Measurements from ENCODE around the gene GTF3C5. TPM values are rescaled to one million over a fixed set of nuclear protein-coding genes. Genes with fewer than 3 reads are reported as not detected.
"Not testable (repeated sequence)": the region's sequence is repeated elsewhere in the genome, so short reads cannot be mapped to it uniquely, and the experiment has no call there.

The GTF3C5 gene
- polyA plus RNA-seq, 4 donors: 61.3 to 85.1 (median 67.9) TPM

DNA sequence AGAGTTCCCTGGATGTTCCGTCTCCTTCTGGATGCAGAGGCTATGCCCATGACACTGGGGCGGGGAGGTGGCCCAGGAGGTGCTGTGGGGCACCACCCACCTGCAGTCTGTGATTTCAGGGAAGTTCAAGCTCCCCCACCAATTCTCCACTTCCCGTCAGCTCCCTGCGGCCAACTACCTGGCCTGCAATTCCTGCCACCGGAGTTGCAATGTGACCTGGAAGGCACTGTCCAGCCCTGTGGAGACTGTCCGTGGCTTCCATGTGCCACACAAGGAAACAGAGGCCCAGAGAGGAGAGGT, 35.7 kb upstream of the GTF3C5 start:
- no peak for DNase-seq (ENCODE audit: low read depth in 4 of 4, low spot score in 2 of 4)

DNA sequence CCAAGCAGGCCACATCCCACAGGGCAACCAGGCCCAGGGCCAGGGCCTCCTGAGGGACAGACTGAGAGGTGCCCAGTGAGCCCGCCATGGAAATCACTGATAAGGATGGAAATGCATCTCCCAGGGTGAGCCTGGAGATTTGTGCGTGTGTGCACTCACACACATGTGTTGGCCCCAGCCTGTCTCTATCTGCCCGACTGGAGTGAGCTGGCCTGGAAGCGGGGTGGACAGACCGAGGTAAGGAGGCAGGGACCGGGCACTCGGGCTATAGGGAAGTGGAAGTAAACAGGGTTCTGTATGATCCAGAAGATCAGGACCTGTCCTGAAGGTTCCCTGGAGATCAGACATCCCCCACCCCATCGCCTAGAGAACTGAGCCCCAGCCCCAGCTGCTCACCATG, 34.9 kb upstream of the GTF3C5 start:
- no peak for DNase-seq (ENCODE audit: low read depth in 4 of 4, low spot score in 2 of 4)

DNA sequence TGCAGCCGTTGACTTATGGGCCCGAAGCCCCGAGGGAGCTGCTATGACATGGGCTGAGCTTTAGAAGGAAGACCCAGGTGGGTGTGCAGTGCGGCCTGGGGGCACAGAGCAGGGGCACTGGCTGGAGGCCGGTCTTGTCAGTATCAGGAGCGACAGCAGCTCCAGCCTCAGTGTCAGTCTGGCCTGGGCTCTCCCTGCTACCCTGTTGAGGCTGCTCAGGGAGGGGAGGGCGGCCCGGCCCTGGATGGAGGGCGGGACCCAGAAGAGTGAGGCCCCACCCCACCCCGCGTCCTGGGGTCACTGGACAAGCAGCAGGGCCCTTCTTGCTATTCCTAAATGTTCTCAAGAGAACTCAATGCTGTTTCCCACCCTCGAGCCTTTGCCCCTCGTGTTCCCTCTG, 34.3 kb upstream of the GTF3C5 start:
- DNase-seq (ENCODE audit: low read depth in 4 of 4, low spot score in 2 of 4): no peak

DNA sequence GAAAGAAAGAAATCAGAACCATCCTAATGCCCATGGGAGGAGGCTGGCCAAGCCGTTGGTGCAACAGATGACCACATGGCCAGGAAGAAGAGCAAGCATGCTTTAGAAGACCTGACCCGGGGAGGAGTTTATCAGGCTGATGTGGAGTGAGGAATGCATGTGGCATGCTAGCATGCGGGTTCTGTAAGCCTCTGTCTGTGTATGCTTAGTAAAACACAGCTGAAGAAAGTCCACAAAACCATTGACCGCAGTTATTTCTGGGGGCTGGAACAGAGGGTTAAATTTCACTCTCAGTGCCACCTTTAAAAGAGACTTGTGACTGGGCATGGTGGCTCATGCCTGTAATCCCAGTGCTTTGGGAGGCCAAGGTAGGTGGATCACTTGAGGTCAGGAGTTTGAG, 33.2 kb upstream of the GTF3C5 start:
- no peak for DNase-seq (ENCODE audit: low read depth in 4 of 4, low spot score in 2 of 4)

DNA sequence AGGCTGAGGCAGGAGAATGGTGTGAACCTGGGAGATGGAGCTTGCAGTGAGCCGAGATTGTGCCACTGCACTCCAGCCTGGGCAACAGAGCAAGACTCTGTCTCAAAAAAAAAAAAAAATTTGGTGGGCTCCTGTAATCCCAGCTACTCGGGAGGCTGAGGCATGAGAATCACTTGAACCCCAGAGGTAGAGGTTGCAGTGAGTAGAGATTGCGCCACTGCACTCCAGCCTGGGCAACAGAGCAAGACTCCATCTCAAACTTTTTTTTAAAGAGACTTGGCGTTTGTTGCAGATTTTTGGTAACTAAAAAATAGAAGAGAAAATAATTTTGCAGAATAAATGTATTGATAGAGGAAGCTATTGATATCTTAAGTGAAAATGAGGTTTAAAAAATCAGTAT, 32.6 kb upstream of the GTF3C5 start:
- DNase-seq (ENCODE audit: low read depth in 4 of 4, low spot score in 2 of 4): not testable (repeated sequence)

DNA sequence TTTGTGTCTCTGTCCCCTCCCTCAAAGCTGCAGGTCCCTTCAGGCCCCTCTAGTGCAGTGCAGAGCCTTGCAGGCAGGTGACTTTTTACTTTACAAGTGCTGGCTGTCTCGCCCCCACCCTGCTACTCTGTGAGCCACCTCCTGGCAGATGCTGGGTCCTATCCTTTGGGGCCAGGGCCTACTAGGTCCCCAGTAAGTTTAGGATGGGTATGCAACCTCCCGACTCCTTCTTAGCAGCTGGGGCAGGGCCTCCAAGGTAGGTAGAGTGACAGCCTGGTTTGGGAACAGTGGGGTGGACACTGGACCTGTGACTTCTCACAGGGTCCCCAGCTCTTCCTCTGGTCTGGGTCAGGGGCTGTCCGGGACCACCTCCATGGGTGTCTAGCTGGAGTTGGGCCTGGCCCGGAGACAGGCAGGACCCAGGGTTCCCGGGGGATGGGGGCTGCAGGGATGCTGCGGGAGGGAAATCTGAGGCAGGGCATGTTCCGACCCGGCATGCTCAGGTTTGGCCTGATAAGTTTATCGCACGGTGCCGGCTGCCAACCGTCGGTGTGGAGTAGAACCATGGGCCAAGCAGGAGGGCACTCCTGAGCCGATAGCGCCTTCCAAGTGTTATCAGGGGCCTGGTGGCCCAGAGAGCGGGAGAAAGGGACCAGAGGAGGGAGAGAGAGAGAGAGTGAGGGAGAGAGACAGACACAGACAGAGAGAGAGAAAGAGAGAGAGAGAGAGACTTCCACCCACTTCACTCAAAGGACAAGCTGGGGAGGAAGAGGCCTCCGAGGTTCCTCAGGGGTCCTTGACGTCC, 31.8 kb upstream of the GTF3C5 start:
- DNase-seq (ENCODE audit: low read depth in 4 of 4, low spot score in 2 of 4): no peak

DNA sequence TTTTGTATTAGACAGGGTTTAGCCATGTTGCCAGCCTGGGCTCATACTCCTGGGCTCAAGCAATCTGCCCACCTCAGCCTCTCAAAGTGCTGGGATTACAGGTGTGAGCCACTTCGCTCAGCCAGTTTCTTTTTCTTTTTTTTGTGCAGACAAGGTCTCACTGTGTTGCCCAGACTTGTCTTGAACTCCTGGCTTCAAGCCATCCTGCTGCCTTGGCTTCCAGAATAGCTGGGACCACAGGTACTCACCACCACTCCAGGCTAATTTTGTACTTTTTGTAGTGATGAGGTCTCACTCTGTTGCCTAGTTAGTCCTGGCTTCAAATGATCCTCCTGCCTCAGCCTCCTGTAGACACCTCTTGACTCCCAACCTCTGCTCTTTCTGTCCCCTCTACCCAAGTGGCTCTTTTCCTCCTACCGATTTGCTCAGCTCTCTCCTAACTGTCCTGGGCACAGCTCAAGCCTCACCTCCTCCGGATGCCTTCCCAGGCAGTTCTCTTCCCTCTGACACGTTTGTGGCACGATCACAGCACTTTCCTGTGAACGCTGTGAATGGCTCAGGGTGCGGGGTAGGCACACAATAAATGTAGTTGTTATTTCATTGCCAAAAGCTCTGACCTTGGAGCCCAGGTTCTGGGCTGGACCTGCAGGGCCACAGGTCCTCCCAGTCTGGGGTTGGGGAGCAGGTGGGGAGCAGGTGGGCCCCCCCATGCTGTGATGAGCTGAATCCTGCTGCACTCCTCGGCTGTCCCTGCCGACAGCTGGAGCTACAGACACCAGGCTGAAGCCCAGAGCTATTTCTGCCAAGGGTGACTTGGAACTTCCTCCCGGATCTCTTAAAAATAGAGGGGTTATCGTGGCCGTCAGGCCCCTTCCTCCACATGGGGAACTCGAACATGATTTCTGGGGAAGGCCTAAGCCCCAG, 28.4 kb upstream of the GTF3C5 start:
- DNase-seq (ENCODE audit: low read depth in 4 of 4, low spot score in 2 of 4): no peak

DNA sequence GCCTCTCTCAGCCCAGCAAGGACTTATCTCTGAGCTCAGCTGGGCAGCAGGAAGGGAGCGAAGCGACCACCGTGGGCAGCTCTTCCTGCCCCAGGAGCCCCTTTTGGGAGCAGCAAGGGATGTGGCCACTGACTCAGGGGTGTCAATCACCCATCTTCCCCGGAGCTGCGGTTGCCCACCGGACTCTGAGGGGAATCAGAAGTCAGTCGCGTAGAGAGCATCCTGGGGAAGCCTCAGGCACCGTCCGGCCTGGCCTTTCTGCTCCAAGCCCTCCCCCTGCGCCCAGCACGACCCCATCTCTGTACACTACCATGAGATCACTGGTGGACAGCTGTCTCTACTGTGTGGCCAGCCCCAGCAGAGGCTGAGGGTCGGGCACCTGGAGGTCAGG, 27.7 kb upstream of the GTF3C5 start:
- DNase-seq (ENCODE audit: low read depth in 4 of 4, low spot score in 2 of 4): no peak

DNA sequence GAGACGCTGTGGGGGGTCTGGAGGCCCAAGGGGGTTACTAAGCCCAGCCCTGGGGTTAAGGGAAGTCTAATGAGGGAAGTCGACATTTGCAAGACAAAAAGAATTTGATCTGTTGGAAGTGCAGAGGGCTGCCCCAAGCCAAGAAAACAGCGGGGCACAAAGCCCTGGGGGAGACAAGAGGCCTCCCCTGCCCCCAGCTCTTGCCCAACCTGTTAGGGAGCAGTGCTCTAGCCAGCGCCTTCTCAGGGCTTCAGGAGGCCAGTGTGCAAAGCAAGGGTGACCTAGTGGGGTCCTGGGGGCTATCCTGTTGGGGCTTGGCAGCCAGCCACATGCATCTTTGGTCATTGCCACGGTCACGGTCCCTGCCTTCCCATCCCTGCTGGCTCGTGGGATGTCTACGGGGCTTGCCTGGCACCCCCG, 27.1 kb upstream of the GTF3C5 start:
- DNase-seq (ENCODE audit: low read depth in 4 of 4, low spot score in 2 of 4): no peak

DNA sequence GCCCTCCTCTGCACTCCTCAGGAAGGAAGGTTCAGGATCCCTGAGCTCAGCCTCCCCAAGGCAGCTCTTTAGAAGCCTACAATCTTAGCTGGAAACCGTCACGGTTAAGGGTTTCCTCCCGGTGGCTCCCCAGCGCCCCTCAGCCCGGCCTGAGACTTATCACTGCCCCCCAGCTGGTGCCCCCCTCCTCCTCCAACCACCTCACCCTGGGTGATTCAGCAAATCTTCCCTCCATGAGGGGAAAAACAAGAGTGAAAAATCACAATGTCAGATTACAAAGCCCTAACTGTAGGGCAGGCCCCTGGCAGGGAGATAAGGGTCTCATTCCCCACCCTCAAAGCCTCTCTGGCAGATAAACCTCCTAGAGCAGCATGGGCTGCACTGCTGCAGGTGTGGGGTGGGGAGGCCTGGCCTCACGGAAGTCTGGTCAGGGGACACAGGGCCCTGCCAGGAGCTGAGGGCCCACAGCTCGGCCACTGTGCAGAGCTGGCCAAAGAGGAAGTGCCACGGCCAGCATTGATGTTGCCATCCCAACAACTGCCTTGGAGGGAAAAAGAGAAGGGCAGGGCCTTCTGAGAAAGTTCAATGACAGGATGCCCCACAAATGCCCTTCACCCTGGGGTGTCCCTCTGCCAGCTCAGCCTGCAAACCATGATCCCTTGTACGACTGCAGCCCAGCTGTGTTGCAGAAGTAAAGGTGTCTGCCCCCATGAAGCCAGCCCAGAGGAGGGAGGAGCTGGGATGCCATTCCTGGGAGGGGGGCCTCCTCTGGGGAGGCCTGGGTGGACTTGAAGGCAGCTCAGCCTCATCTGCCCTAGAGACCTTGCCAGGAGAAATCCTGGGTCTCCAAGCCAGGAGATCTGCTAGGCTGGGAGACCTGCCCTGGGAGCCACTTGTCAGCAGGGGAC, 26.5 kb upstream of the GTF3C5 start:
- no peak for DNase-seq (ENCODE audit: low read depth in 4 of 4, low spot score in 2 of 4)

DNA sequence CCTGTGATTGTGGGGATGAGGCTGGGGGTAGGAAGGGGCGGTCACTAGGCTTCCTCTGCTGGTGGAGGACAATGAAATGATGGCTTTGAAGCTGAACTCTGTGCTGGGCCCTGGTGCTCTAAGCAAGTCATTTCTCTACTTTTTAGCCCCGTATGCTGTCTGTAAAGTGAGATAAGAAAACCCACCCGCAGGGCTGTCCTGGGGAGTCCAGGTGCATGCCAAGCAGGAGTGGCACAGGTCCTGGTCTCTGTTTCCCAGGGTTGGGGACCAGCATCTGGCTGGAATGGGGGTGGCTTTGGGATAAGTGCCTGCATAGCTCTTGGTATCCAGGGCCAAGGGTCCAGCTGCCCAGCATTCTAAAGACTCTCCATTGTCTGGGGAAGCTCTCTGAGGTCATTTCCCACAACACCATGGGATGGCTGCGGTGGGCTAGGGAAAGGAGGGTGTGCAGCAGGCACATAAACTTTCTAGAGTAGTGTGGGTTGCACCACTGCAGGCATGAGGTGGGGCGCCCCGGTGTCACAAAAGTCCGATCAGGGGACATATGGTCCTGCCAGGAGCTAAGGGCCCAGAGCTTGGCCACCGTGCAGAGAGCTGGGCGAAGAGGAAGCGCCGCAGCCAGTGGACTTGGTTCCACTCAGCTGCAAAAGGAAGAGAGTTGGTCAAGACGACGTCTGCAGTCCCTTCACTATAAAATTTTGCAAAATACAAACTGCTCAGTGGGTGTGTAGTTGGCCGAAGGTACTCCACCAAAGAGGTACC, 25.6 kb upstream of the GTF3C5 start:
- DNase-seq (ENCODE audit: low read depth in 4 of 4, low spot score in 2 of 4): no peak

DNA sequence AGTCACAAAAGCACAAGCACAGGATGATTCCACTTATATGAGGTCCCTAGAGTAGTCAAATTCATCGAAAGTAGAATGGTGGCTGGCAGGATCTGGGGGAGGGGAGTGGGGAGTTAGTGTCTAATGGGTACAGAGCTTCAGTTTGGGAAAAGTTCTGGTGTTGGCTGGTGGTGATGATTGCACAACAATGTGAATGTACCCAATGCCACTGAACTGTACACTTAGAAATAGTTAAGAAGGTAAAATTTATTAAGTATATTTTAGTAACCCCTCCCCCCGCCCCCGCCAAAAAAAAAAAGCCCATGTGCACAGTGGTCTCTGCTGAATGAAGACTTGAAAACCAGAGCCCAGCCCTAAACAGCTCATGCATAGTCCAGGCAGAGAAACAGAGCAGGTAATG, 24.8 kb upstream of the GTF3C5 start:
- no peak for DNase-seq (ENCODE audit: low read depth in 4 of 4, low spot score in 2 of 4)

DNA sequence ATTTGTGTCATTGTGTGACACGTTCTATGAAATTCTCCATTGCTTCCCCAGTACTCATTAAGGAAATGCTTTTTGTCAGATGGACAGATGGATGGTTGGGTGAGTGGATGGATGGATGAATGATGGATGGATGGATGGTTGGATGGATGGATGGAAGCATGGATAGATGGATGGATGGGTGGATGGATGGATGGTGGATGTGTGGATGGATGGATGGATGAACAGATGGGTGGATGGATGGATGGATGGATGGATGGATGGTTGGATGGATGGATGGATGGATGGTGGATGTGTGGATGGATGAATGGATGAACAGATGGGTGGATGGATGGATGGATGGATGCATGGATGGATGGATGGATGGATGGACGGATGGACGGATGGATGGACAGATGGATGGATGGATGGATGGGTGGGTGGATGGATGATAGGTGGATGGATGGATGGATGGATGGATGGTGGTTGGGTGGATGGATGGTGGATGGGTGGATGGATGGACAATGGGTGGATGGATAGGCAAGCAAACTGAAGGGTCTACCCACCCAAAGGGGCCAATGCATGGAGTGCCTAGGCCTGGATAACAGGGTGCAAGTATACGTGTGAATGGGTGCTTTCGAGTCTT, 24.0 kb upstream of the GTF3C5 start:
- no peak for DNase-seq (ENCODE audit: low read depth in 4 of 4, low spot score in 2 of 4)

DNA sequence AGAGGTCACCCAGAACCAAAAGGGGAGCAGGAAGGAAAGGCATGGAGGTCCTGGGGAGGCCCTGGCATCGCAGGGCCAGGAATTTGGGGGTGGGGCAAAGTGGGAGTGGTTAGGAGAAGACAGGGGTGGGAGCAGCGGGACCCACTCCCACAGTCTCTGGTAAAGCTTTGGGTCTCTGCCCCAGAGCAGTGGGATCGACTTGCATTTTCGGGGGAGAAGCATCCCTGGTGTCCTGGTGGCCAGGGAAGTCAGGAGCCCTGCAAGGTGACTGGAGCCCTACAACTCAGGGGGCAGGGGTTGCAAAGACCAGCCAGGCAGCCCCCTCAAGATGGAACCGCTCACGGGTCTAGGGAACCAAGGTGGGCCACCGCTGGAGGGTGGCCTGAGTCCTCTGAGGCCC, 22.4 kb upstream of the GTF3C5 start:
- no peak for DNase-seq (ENCODE audit: low read depth in 4 of 4, low spot score in 2 of 4)

DNA sequence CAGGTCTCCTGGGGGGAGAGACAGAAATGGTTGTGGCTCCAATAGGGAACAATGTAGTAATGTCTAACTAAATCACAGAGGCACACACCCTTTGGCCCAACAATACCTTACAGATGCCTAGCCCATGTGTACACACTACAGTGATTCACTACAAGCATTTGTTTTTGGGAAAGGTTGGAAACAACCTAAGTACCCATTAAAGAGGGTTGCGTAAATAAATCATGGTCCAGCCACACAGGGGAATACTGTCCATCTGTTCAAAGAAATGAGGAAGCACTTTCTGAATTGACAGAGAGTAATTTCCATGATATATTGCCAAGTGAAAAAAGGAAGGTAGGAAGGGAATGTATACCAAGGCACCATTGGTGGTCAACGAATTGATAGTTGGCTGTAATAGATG, 22.0 kb upstream of the GTF3C5 start:
- DNase-seq (ENCODE audit: low read depth in 4 of 4, low spot score in 2 of 4): no peak

DNA sequence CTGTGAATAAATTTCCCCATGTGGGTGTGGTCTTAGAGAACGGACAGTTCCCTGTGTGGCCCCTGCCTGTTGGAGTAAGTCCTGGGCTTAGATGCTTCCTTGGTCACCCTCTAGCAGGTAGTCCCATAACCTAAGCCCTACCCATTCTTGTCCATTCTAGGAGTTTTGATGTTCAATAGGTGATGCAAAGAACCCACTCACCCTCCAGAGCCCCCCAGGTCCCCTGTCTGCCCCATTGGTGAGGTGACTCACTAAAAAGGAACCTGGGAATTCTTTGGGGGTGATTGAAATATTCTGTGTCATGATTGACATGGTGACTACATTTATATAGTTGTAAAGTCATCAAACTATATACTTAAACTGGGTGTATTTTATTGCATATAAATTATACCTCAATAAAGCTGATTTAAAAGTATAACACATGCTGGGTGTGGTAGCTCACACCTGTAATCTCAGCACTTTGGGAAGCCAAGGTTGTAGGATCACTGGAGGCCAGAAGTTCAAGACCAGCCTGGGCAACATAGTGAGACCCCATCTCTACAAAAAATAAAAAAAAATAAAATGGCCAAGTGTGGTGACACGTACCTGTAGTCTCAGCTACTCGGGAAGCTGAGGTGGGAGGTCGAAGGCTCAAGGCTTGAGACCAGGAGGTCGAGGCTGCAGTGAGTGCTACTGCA, 20.8 kb upstream of the GTF3C5 start:
- no peak for DNase-seq (ENCODE audit: low read depth in 4 of 4, low spot score in 2 of 4)

DNA sequence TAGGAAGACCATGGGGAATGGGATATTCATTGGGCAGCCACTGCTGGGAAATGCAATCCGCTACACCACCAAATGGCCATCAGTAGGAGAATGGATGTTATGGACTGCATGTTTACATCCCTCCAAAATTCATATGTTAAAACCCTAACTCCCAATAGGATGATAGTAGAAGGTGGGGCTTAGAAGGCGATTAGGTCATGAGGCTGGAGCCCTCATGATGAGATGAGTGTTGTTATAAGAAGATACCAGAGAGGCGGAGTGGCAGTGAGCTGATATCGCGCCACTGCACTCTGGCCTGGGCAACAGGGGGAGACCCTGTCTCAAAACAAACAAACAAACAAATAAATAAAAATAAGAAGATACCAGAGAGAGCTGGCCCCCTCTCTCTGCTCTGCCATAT, 16.1 kb upstream of the GTF3C5 start:
- no peak for DNase-seq (ENCODE audit: low read depth in 4 of 4, low spot score in 2 of 4)

DNA sequence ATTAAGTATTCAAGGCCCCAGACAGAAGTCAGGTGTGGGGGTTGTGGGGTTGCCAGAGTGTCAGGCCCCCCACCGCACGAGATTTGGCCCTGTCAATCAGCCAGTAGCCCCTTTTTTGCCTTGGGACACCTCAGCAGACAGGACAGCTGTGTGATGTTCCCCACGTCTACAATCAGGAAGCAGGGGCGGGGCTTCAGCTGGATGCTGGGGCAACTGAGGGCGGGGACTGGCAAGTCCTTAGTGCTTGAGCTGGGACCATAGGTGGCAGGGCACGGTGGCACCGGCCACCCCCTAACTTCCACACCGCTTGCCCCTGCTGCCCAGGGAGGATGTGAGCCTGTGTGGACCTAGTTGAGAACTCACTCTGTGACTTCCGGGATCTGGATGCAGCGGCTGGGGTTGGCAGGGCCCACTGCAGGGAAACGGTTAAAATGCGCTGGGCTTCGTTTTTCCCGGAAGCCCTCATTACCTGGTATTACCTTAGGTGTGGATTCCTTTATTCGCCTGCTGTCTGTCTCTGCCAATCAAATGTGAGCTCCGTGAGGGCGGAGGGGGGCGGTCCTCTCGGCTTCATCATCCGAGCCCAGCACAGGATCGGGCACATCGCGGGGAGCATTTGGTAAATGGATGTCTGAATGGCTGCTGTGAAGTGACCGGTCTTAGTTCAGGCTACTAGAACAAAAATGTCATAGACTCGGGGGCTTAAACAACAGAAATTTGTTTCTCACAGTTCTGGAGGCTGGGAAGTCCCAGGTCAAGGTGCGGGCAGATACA, 7.5 kb upstream of the GTF3C5 start:
- DNase-seq (ENCODE audit: low read depth in 4 of 4, low spot score in 2 of 4): no peak

DNA sequence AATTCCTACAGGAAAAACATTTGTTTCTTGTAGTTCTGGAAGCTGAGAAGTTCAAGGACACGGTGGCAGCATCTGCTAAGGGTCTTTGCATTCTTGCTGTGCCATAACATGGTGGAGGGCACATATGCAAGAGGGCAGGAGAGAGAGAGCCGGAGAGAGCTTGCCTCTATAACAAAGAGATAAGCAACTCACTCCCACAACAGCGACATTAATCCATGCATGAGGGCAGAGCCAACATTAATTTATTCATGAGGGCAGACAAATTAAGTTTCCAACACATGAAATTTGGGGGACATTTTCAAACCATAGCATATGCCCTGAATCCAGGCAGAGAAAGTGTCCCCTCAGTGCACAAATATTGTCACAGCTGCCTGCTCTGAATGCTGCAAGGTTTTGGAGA, 4.4 kb upstream of the GTF3C5 start:
- DNase-seq (ENCODE audit: low read depth in 4 of 4, low spot score in 2 of 4): no peak

All from left renal cortex interstitium (tissue), 4 donors.